ENCODE measurements around the gene PHRF1.
"Not testable (repeated sequence)": the region's sequence is repeated elsewhere in the genome, so short reads cannot be mapped to it uniquely, and the experiment has no call there.

PHRF1 gene

DNA sequence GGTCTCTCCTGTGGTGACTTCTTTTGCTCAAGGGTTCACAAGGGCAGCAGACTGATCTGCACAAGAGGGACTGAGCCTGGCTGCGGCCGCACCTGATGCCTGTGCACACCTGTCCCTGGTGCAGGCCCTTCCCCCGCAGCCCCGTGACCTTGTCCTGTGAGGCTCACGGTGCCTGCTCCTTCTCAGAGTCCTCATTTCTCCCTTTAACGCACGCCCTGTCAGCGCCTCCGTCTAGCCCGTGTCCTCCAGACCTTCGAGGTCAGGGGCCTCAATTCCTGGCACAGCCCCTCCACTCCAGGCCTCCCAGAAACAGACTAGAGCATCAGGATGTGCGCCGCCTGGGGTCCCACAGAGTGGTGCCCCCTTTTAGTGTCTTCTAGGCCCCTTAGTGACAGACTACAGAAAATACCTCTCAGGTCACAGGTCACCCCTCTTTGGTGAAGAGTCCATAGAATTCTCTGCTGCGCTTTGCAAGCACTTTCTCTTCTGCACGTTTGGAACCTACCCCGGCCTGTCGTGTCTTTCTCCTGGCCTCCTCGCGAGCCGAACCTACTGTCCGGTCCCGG is 59.8 kb downstream of the PHRF1 start:
- DNase-seq (ENCODE audit: low spot score), result no peak

DNA sequence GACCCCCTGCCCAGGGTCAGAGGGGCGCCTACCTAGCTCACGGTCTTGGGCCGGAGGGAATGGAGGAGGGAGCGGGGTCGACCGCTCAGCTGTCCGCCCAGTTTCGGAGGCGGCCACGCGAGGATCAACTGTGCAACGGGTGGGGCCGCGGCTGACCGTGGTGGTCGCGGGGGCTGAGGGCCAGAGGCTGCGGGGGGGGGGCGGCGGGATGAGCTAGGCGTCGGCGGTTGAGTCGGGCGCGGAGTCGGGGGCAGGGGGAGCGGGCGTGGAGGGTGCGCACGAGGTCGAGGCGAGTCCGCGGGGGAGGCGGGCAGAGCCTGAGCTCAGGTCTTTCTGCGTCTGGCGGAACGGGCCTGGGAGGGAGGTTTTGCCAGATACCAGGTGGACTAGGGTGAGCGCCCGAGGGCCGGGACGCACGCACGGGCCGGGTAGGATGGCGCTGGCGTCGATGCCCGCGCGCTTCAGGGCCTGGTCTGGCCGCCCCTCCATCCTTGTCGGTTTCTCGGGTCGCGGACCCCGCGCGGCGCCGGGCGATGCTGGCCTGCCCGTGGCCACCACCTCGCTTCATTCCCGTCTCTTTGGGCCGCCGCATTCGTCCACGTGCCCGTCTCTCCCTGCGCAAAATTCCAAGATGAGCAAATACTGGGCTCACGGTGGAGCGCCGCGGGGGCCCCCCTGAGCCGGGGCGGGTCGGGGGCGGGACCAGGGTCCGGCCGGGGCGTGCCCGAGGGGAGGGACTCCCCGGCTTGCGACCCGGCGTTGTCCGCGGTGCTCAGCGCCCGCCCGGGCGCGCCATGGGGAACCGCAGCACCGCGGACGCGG is 60.5 kb downstream of the PHRF1 start, which contains the start of gene DRD4:
Gene DRD4, plus strand, starts transcription at position 759 of the 822 bp plus-strand sequence. Its CDS starts 36 bp downstream, at position 795.
- no peak for DNase-seq (ENCODE audit: low spot score)

DNA sequence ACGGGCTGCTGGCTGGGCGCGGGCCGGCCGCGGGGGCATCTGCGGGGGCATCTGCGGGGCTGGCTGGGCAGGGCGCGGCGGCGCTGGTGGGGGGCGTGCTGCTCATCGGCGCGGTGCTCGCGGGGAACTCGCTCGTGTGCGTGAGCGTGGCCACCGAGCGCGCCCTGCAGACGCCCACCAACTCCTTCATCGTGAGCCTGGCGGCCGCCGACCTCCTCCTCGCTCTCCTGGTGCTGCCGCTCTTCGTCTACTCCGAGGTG is 61.0 kb downstream of the PHRF1 start:
- no peak for DNase-seq (ENCODE audit: low spot score)

DNA sequence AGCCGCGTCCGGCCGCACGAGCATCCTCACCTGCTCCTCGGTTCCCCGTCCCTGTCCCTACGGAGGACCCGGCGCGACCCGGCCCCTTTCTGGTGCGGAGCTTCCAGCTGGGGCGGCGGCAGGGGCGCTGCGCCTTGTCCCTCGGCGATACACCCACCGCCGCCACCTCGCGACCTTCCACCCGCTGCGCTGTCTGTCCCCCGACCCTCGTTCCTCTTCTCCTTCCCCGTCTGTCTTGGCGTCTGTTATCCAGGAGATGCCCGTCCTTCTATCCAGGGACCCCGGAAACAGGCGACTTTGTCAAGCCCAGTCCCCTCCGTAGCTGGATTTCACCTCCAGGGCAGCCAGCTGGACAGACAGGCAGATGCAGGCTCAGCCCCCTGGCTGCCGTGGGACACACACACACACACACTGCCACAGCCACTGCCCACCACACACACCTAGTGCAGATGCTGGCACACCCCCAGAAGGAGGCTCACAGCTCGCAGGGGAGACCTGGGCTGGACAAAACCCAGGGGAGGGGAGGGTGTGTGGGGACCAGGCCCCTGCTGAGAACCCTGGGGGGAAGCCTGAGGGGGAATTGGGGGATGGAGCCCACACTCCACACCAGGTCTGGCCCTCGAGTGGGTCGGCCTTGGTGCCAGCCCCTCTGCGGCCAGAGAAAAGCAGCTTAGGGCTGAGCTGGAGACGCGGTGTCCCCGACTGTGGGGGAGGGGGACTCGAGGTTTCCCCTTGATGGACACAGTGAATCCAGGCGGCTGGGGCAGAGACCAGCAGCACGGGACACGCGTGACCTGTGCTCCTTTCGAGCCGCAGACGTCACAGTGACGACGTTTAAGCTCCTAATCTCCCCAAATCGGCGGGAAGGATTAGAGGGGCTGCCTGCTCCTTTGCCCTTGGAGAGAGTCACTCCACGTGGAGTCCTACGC is 61.6 kb downstream of the PHRF1 start:
- DNase-seq (ENCODE audit: low spot score), result no peak

DNA sequence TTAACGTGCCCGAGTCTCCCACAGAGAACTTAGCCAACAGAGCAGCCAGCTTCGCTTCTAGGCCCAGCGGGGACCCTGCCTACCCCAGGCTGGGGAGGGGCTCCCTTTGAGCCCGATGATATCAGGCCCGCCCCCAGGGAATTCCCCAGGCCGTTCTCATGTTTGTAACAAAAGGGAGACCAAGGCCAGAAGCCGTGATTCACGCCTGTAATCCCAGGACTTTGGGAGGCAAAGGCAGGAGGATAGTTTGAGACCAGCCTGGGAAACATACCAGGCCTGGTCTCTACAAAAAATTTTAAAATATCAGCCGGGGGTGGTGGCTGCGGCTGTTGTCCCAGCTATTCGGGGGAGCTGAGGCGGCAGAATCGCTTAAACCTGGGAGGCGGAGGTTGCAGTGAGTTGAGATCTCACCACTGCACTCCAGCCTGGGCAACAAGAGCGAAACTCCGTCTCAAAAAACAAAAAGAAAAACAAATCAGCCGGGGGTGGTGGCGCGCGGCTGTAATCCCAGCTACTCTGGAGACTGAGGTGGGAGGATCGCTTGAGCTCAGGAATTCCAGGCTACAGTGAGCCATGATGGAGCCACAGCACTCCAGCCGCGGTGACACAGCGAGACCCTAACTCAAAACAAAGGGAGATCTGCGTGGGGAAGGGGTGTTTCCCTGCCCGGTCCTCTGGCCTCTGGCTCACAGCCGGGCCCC is 62.5 kb downstream of the PHRF1 start:
- no peak for DNase-seq (ENCODE audit: low spot score)

DNA sequence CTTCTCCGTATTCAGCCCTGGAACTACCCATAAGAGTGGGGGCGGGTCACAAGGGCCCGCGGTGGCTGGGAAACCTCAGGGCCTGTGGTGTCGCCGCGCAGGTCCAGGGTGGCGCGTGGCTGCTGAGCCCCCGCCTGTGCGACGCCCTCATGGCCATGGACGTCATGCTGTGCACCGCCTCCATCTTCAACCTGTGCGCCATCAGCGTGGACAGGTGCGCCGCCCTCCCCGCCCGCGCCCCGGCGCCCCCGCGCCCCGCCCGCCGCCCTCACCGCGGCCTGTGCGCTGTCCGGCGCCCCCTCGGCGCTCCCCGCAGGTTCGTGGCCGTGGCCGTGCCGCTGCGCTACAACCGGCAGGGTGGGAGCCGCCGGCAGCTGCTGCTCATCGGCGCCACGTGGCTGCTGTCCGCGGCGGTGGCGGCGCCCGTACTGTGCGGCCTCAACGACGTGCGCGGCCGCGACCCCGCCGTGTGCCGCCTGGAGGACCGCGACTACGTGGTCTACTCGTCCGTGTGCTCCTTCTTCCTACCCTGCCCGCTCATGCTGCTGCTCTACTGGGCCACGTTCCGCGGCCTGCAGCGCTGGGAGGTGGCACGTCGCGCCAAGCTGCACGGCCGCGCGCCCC is 63.2 kb downstream of the PHRF1 start:
- DNase-seq (ENCODE audit: low spot score), result no peak

DNA sequence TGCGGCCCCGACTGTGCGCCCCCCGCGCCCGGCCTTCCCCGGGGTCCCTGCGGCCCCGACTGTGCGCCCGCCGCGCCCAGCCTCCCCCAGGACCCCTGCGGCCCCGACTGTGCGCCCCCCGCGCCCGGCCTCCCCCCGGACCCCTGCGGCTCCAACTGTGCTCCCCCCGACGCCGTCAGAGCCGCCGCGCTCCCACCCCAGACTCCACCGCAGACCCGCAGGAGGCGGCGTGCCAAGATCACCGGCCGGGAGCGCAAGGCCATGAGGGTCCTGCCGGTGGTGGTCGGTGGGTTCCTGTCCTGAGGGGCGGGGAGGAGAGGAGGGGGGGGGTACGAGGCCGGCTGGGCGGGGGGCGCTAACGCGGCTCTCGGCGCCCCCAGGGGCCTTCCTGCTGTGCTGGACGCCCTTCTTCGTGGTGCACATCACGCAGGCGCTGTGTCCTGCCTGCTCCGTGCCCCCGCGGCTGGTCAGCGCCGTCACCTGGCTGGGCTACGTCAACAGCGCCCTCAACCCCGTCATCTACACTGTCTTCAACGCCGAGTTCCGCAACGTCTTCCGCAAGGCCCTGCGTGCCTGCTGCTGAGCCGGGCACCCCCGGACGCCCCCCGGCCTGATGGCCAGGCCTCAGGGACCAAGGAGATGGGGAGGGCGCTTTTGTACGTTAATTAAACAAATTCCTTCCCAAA is 63.9 kb downstream of the PHRF1 start:
- DNase-seq (ENCODE audit: low spot score), result no peak

DNA sequence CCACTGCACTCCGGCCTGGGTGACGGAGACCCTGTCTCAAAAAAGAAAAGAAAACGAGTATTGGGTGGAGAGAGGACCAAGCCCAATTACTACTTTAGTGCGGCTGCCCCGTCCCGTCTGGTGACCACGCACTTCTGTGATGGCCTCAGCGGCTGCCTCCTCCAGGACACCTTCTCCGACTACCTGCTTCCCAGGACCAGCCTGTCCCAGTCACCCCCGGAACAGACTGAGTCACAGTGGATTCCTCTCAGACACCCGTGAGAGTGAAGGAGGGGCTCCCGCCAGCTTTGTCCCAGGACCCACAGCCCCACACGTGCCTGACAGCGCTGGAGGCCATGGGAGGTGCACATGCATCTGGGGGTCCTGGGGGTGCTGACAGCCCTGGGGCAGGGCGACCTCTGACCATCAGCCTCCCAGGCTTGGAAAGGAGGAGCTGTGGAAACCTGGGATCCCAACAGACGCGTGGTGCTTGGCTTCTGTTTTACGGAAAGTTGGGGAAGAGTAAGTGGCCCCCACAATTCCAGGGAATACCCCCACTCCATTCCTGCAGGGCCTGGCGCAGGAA is 65.6 kb downstream of the PHRF1 start:
- no peak for DNase-seq (ENCODE audit: low spot score)

DNA sequence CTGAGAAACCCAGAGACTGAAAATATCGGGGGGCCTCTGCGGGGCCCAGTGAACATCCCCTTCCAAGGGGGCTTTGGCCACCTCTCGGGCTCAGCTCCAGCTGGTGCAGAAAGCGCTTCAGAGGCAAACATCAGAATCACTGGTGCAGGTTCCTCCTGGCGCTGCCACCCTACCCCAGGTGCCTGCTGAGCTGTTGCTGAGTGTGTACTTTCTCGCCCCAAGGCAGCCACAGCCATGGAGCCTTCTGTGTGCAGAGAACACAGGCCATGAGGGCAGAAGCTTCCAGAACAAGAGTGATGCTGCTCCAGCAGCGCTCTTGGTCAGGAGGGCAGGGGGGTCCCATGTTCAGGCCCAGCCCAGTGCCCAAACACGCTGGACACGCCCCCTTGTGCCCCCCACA is 67.1 kb downstream of the PHRF1 start:
- no peak for DNase-seq (ENCODE audit: low spot score)

DNA sequence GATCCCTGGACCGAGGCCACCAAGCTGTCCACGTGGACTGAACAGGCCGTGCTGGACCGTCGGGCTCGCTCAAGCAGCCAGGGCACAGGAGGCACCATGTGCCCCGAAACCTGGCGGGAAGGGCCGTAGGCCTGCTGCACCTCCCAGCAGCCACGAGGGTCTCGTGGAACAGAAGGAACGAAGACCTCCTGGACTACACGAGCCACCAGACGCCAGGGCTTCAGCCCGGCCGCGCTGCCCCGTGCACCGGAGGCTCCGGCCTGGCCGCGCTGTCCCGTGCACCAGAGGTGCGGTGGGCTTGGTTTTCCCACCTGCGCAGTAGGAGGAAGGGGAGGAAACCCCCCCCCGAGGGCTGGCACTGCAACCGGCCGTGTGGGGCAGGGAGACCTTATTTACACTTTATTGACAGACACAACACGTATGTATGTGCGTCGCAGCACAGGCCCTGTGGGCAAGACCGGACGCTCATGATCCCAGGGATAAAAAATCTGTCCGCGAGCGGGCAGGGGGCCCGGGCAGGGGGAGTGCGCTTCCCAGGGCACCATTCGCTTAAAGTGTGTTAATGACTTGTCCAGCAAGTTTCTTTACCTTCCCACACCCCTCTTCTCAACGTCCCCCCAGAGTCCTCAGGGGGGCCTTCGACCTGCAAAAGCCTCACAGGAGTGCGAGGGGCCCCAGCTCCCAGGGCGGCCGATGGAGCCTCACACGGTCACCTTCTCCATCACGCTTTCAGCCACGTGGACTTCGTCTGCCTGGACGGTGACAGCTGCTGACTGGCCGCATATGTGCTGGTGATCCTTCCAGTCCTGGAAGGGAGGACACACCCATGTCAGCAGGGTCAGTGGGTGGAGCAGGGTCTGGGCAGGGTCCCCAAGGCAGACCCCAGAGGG is 67.8 kb downstream of the PHRF1 start:
- DNase-seq (ENCODE audit: low spot score), result no peak

DNA sequence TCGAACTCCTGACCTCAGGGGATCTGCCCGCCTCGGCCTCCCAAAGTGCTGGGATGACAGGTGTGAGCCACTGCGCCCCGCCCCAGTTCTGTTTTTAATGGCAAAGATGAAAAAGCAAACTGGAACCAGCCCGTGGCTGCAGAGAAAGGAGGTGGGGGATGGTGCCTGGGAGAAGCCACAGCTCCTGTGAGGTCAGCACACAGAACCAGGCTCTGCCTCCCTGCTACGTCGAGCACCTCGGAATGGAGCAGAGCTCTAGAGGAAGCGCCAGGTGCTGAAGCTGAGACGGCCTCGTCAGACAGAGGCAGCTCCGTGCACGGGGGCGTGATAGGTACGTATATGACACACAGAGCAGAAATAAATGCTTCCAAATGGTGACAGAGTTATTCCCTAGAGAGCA is 69.3 kb downstream of the PHRF1 start:
- no peak for DNase-seq (ENCODE audit: low spot score)

DNA sequence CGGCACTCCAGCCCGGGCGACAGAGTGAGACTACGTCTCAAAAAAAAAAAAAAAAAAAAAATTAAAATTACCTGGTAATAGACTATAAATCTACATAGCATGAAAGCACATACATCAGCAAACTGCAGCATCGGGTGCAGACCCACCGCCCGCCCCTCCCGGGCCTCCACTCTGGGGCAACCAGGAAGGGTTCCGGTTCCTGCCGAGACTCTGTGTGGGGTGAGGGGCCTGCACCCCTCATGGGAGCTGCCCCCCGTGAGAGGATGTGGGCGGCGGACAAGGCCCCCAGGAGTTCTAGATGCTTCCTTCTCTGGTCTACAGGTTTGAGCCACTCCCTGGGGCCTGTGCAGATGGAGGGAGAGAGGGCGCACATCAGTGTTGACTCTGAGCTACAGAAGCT is 69.9 kb downstream of the PHRF1 start:
- no peak for DNase-seq (ENCODE audit: low spot score)

DNA sequence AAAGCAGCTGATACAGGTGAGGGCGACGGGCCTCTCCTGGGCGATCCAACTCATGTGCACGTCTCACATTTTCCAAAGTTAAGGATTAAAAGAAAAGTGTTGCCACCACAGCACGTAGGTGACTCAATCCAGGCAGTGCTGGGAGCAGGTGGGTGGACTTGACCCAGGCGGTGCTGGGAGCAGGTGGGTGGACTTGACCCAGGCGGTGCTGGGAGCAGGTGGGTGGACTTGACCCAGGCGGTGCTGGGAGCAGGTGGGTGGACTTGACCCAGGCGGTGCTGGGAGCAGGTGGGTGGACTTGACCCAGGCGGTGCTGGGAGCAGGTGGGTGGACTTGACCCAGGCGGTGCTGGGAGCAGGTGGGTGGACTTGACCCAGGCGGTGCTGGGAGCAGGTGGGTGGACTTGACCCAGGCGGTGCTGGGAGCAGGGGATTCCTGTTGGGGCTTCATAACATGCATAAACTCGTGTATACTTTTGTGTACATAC is 71.4 kb downstream of the PHRF1 start:
- not testable (repeated sequence) for DNase-seq (ENCODE audit: low spot score)

DNA sequence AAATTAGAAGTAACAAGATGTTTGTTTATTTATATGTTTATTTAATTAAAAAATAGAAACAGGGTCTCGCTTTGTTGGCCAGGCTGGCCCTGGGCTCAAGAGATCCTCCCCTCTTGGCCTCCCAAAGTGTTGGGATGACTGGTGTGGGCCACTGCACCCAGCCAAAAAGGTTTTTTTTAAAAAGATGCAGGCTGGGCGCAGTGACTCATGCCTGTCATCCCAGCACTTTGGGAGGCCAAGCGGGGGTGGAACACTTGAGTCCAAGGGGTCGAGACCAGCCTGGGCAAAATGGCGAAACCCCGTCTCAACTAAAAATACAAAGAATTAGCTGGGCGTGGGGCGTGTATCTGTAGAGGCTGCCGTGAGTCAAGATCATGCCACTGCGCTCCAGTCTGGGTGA is 74.2 kb downstream of the PHRF1 start:
- DNase-seq (ENCODE audit: low spot score), result no peak

DNA sequence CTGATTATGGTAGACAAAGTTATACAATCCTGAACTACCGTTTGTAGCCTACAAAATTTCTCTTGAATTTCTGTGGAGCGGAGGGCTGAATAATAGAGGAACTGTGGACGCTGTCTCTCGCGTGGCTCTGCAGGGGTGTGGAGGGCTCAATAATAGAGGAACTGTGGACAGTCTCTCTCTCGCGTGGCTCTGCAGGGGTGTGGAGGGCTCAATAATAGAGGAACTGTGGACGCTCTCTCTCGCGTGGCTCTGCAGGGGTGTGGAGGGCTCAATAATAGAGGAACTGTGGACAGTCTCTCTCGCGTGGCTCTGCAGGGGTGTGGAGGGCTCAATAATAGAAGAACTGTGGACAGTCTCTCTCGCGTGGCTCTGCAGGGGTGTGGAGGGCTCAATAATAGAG is 76.9 kb downstream of the PHRF1 start:
- not testable (repeated sequence) for DNase-seq (ENCODE audit: low spot score)

DNA sequence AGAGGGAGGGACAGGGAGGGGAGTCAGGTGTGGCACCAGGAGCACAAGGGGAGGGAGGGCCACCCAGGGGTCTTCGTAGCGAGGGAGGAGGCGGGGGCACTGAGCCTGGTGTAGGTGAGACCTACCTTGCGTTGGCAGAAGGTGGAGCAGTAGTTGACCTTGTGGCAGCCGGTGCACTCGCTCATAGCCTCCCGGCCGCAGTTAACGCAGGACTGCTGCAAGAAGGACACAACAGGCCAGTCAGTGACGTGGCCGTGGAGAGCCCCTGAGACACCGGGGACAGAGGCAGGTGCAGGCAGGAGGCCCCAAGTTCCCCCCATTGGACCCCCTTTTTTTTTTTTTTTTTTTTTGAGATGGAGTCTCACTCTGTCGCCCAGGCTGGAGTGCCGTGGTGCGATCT is 77.6 kb downstream of the PHRF1 start:
- no peak for DNase-seq (ENCODE audit: low spot score)

DNA sequence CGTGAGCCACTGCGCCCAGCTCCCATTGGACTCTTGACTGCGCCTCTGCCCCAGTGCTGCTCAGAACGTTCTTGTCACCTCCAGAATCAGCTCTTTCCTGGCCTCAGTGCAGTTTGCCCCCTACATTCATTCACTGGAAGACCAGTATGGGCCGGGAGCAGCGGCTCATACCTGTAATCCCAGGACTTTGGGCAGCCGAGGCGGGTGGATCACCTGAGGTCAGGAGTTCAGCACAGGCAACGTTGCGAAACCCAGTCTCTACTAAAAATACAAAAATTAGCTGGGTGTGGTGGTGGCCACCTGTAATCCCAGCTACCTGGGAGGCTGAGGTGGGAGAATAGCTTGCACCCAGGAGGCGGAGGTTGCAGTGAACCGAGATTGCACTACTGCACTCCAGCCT is 78.2 kb downstream of the PHRF1 start:
- DNase-seq (ENCODE audit: low spot score), result not testable (repeated sequence)

DNA sequence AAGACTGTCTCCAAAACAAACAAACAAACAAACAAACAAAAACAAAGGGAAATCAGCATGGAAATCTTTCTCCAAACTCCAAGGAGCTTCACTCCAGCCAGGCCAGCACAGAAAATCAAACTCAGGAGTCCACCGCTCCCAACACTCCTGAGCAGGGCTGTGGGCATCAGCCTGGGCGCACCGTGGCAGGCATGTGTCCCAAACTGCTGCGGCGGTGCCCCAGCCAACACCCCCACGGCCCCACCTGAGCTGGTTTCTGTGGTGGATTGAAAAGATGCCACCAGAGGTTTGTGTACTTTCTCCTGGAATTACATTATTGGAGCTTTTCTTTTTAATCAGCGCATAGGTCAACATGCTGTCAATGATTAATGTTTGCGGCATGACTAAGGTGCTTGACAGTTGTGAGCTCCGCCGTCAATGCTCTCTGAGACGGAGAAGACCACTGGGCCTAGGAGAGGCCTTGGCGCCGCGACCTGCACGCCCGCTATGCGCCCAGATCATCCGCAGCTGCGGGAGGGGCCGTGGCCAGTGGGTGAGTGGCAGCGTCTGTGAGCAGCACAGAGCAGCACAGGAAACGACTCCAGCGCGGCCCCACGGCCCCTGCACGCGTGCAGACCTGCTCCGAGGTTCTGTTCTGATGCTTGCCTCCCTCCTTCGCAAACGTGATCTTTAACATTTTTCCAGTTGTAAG is 78.9 kb downstream of the PHRF1 start:
- DNase-seq (ENCODE audit: low spot score), result no peak

DNA sequence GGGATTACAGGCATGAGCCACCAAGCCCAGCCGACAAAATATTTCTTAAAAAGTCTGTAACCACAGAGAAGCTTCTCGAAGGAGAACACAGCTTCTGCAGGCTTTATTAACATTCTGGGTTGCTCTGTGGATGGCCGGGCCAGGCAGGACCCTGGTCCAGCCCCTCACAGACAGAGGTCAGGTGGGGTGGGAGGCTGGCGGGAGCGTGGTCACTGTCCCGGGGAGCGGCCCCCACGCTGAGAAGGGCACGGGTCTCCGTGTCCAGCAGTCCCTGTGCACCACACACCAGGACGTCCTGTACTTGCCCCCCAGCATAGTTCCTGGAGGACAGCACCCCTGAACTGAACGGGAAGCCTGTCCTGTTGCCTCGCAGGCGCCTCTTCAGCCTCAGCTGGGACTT is 80.2 kb downstream of the PHRF1 start:
- DNase-seq (ENCODE audit: low spot score), result no peak

Data from germinal center (tissue), 1 donor.